ENCODE data around the gene FHIT. TPM values are rescaled to one million over a fixed set of nuclear protein-coding genes. Genes with fewer than 3 reads are reported as not detected.
A peak's percentile ranks its signal among the peaks of the same experiment; 100 is the strongest.

FHIT gene
- total RNA-seq, 4 donors from 2014 or later: 1.6 to 12.9 (median 7.8) TPM

GRCh38 chr3:59885899-59886400 lies 1365.3 kb downstream of the FHIT start:
- TF ChIP-seq POLR2A (IDR thresholded peaks at IDR 0.05): no peak
- TF ChIP-seq EP300 (IDR thresholded peaks at IDR 0.05): no peak
- TF ChIP-seq, protein P1, sequence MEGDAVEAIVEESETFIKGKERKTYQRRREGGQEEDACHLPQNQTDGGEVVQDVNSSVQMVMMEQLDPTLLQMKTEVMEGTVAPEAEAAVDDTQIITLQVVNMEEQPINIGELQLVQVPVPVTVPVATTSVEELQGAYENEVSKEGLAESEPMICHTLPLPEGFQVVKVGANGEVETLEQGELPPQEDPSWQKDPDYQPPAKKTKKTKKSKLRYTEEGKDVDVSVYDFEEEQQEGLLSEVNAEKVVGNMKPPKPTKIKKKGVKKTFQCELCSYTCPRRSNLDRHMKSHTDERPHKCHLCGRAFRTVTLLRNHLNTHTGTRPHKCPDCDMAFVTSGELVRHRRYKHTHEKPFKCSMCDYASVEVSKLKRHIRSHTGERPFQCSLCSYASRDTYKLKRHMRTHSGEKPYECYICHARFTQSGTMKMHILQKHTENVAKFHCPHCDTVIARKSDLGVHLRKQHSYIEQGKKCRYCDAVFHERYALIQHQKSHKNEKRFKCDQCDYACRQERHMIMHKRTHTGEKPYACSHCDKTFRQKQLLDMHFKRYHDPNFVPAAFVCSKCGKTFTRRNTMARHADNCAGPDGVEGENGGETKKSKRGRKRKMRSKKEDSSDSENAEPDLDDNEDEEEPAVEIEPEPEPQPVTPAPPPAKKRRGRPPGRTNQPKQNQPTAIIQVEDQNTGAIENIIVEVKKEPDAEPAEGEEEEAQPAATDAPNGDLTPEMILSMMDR (IDR thresholded peaks at IDR 0.05): no peak
- 87 to 100% methylated on average over 2 of the region's 2 CpGs for WGBS, 2 donors
- DNase-seq (ENCODE audit: low spot score in 2 of 2): no peak
- Histone ChIP-seq H3K27me3 (no peaks in the 10 kb centered on the region), H3K9me3 (no peaks in the 10 kb centered on the region), H3K36me3 (no peaks in the 10 kb centered on the region), H3K27ac (no peak overlapping the region), H3K4me1 (no peaks in the 10 kb centered on the region), H3K4me3 (no peak overlapping the region)

- no peaks in the 10 kb centered on the region for H3K27me3 ChIP-seq
- TF ChIP-seq POLR2A (IDR thresholded peaks at IDR 0.05): no peak
- TF ChIP-seq, protein P1 (IDR thresholded peaks at IDR 0.05): no peak
- TF ChIP-seq EP300 (IDR thresholded peaks at IDR 0.05): peak in 1 of 2 donors; percentile 28
- 89 to 90% methylated on average over 4 of the region's 4 CpGs for WGBS, 2 donors
- no peak overlapping the region for H3K4me3 ChIP-seq
- peak in 1 of 2 donors; percentile 24 for DNase-seq (ENCODE audit: low spot score in 2 of 2)
- peak overlapping the region in 1 of 4 donors; percentile 43 for H3K27ac ChIP-seq
- H3K9me3 ChIP-seq: no peaks in the 10 kb centered on the region
- no peaks in the 10 kb centered on the region for H3K4me1 ChIP-seq
- no peaks in the 10 kb centered on the region for H3K36me3 ChIP-seq
Observed at GRCh38 chr3:59885101-59885500, 1366.2 kb downstream of the FHIT start.

- H3K4me1 ChIP-seq: no peaks in the 10 kb centered on the region
- 83 to 88% methylated on average over 2 of the region's 2 CpGs for WGBS, 2 donors
- no peak overlapping the region for H3K4me3 ChIP-seq
- no peaks in the 10 kb centered on the region for H3K27me3 ChIP-seq
- no peak for DNase-seq (ENCODE audit: low spot score in 2 of 2)
- no peaks in the 10 kb centered on the region for H3K36me3 ChIP-seq
- H3K9me3 ChIP-seq: no peaks in the 10 kb centered on the region
- peak overlapping the region in 1 of 4 donors; percentile 43 for H3K27ac ChIP-seq
- TF ChIP-seq, protein P1 (IDR thresholded peaks at IDR 0.05): no peak
- TF ChIP-seq POLR2A (IDR thresholded peaks at IDR 0.05) (no peak), EP300 (IDR thresholded peaks at IDR 0.05) (peak in 1 of 2 donors; percentile 56)
Observed at GRCh38 chr3:59884409-59884808, 1366.8 kb downstream of the FHIT start.

- Histone ChIP-seq H3K4me3 (no peak overlapping the region), H3K27ac (no peak overlapping the region), H3K27me3 (no peaks in the 10 kb centered on the region), H3K36me3 (no peaks in the 10 kb centered on the region), H3K4me1 (no peaks in the 10 kb centered on the region), H3K9me3 (no peaks in the 10 kb centered on the region)
- no peak for DNase-seq (ENCODE audit: low spot score in 2 of 2)
- TF ChIP-seq, protein P1 (IDR thresholded peaks at IDR 0.05): no peak
- no peak for TF ChIP-seq EP300 (IDR thresholded peaks at IDR 0.05)
- WGBS, 2 donors: 56 to 58% methylated on average over 2 of the region's 2 CpGs
Observed at GRCh38 chr3:59882746-59883145, 1368.5 kb downstream of the FHIT start.

DNA sequence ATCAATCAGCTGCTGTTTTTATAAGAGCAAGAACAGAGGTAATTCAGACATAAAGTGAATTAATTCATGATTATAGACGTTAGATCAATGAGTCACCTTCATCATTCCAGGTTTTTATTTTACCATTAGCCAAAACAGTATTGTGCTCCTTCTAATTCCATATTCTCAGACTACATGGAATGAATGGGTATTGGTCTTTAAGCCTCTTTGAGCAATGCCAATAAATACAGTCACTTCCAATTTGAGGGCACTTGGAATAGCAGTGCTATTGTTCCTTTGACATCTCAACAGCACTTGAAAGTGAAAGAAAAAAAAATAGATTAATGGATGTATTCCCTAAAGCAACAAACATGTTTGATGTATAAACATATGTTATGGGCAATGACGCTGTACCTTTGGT lies 1370.5 kb downstream of the FHIT start:
- Histone ChIP-seq H3K36me3 (no peaks in the 10 kb centered on the region), H3K27me3 (no peaks in the 10 kb centered on the region), H3K4me1 (no peaks in the 10 kb centered on the region), H3K27ac (no peak overlapping the region), H3K9me3 (no peaks in the 10 kb centered on the region), H3K4me3 (no peak overlapping the region)
- 67 to 74% methylated on average over 2 of the region's 2 CpGs for WGBS, 2 donors
- DNase-seq (ENCODE audit: low spot score in 2 of 2): no peak
- TF ChIP-seq POLR2A (IDR thresholded peaks at IDR 0.05) (no peak), EP300 (IDR thresholded peaks at IDR 0.05) (no peak)
- TF ChIP-seq, protein P1 (IDR thresholded peaks at IDR 0.05): no peak
